SU-DHL-6 (cell line): Measurements from ENCODE around the gene TERF2IP.

Experiments
- H2AFZ ChIP-seq: fragments of 200-600 bp; sonication (generic); 2 replicates; pipeline ENCODE4 v1.6.1; 2014; ENCODE audit warnings: low read depth, mild to moderate bottlenecking, moderate library complexity, mixed read lengths, antibody characterized with exemption, low read length; ENCODE audit not compliant: severe bottlenecking
- H3F3A ChIP-seq: fragments of 200-600 bp; shearing (Covaris generic); 2 replicates; pipeline ENCODE4 v1.6.0; 2016; ENCODE audit warnings: antibody characterized with exemption, mild to moderate bottlenecking; ENCODE audit not compliant: insufficient read depth
- H3K27ac ChIP-seq: fragments of 200-600 bp; sonication (generic); 2 replicates; pipeline ENCODE4 v1.5.1; 2016; ENCODE audit warnings: low read depth, mild to moderate bottlenecking, low read length, moderate library complexity, mixed read lengths
- H3K27me3 ChIP-seq: fragments of 200-600 bp; sonication (generic), shearing (Covaris generic); 2 replicates; pipeline ENCODE4 v1.6.0; 2014; ENCODE audit warnings: mild to moderate bottlenecking, low read length
- H3K36me3 ChIP-seq: fragments of 200-600 bp; sonication (generic); 2 replicates; pipeline ENCODE4 v1.6.1; 2014; ENCODE audit warnings: mild to moderate bottlenecking, low read length, mixed read lengths
- H3K4me2 ChIP-seq: fragments of 300-600, 200-600 bp; shearing (Covaris generic), sonication (generic); 2 replicates; pipeline ENCODE4 v1.6.0; 2014; ENCODE audit warnings: low read length, low read depth, mild to moderate bottlenecking; ENCODE audit not compliant: poor library complexity, severe bottlenecking
- H3K4me3 ChIP-seq: fragments of 200-600 bp; sonication (generic); 2 replicates; pipeline ENCODE4 v1.5.1; 2014; ENCODE audit warnings: antibody characterized with exemption, low read length, mild to moderate bottlenecking, mixed read lengths; ENCODE audit not compliant: insufficient read depth, poor library complexity, severe bottlenecking
- H3K79me2 ChIP-seq: fragments of 200-600 bp; sonication (generic); 2 replicates; pipeline ENCODE4 v1.6.1; 2014; ENCODE audit warnings: mild to moderate bottlenecking, low read length, moderate library complexity; ENCODE audit not compliant: insufficient read depth
- H3K9ac ChIP-seq: fragments of 200-600 bp; sonication (generic); 2 replicates; pipeline ENCODE4 v1.7.0; 2014; ENCODE audit warnings: mild to moderate bottlenecking, low read length
- H3K9me2 ChIP-seq: fragments of 200-600 bp; sonication (generic); replicated peaks from 2 replicates; pipeline ENCODE4 v1.6.1; 2014; ENCODE audit warnings: low read length; ENCODE audit not compliant: insufficient read depth
- H3K9me3 ChIP-seq: fragments of 200-600 bp; sonication (generic); 2 replicates; pipeline ENCODE4 v1.6.1; 2014; ENCODE audit warnings: low read length, mixed read lengths; ENCODE audit not compliant: insufficient read depth
- H4K20me1 ChIP-seq: fragments of 200-600 bp; sonication (generic); 2 replicates; pipeline ENCODE4 v1.6.1; 2014; ENCODE audit warnings: low read depth, mild to moderate bottlenecking, antibody characterized with exemption, low read length, moderate library complexity, mixed read lengths
- EZH2phosphoT487 ChIP-seq: fragments of 200-600 bp; sonication (generic), shearing (Covaris generic); conservative IDR thresholded peaks from 2 replicates; pipeline ENCODE4 v1.6.1; 2018; ENCODE audit warnings: mild to moderate bottlenecking, antibody characterized with exemption, low read length, moderate library complexity, mixed read lengths
- TF ChIP-seq, protein P1 (sequence below): fragments of 200-600 bp; sonication (generic); IDR thresholded peaks from one replicate; pipeline ENCODE4 v1.5.1; 2017; ENCODE audit warnings: antibody characterized with exemption, mild to moderate bottlenecking, low read length, moderate library complexity; ENCODE audit not compliant: insufficient read depth, poor library complexity, severe bottlenecking

TERF2IP gene

DNA sequence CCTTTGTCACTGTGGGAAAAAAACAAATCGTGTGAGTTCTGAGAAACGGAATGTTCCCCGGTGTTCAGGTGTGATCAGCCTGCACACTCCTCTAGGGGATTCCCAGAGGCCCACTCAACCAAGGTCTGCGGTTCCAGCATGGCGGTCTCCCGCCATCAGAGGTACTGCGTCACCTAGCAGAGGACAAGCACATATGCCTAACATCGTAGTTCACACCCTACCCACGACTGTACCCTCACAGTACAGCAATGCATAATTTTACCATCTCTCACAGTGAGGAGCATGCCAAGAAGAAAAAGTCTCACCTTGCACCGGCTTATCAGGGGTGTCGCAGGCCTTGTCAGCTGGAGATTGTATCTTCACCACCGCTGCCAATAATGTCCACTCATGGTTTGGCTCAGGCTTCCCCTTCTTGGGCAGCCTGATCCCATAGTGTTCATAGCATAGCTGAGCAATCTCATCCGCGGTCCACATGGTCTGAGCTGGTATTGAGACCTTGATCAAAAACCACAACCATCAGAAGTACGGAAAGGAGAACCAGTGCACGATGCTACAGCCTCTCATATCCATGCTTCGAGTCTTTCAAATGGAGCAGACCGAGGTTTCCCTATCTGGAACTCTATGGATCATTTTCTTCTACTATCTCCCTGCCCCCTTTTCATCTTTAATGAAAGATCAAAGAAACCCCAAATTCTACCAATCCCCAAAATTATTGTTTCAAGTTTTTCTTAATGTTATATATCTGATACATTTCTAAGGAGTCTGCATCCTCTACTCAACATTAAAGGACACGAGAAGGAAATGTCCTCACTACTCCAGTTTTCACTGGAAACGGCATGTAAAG lies 27.0 kb upstream of the TERF2IP start:
- 0 out of 2 replicates have a peak, but pooled peaks cover 3% of the 10 kb centered on the region for H3K36me3 ChIP-seq
- no peak overlapping the region for H3K4me3 ChIP-seq
- no peaks in the 10 kb centered on the region for H3K9me3 ChIP-seq
- no peak overlapping the region for H3K27ac ChIP-seq
- H3F3A ChIP-seq = peaks cover 19% of the 10 kb centered on the region
- H2AFZ ChIP-seq = no peak overlapping the region
- H3K9ac ChIP-seq = no peak overlapping the region
- H4K20me1 ChIP-seq = no peaks in the 10 kb centered on the region
- TF ChIP-seq EZH2phosphoT487 = no peak
- TF ChIP-seq, protein P1, sequence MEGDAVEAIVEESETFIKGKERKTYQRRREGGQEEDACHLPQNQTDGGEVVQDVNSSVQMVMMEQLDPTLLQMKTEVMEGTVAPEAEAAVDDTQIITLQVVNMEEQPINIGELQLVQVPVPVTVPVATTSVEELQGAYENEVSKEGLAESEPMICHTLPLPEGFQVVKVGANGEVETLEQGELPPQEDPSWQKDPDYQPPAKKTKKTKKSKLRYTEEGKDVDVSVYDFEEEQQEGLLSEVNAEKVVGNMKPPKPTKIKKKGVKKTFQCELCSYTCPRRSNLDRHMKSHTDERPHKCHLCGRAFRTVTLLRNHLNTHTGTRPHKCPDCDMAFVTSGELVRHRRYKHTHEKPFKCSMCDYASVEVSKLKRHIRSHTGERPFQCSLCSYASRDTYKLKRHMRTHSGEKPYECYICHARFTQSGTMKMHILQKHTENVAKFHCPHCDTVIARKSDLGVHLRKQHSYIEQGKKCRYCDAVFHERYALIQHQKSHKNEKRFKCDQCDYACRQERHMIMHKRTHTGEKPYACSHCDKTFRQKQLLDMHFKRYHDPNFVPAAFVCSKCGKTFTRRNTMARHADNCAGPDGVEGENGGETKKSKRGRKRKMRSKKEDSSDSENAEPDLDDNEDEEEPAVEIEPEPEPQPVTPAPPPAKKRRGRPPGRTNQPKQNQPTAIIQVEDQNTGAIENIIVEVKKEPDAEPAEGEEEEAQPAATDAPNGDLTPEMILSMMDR = no peak
- no peaks in the 10 kb centered on the region for H3K9me2 ChIP-seq
- H3K27me3 ChIP-seq = no peaks in the 10 kb centered on the region
- H3K79me2 ChIP-seq = peaks cover 13% of the 10 kb centered on the region
- peak overlapping the region; percentile 93 for H3K4me2 ChIP-seq

DNA sequence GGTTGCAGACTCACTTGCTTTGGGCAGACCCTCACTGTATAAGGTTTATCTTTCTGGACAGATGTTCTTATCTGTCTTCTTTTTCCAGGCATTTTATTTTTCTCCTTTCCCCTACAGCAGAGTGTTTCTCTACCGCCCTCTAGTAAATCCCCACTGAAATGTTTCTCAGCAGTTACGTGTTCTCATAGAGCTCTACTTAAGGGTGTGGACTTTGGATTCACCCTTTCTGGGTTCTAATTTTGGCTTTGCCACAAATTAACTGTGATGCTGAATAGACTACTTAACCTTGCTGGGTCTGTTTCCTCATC lies 26.4 kb upstream of the TERF2IP start:
- Histone ChIP-seq H3K27me3 (no peaks in the 10 kb centered on the region), H3K9me3 (no peaks in the 10 kb centered on the region), H3K9me2 (no peaks in the 10 kb centered on the region), H3K4me3 (no peak overlapping the region), H3K36me3 (peaks cover 3% of the 10 kb centered on the region; the same call in 1 of the 2 replicates), H3K79me2 (peaks cover 13% of the 10 kb centered on the region), H3K4me2 (peak overlapping the region; percentile 93), H2AFZ (no peak overlapping the region), H3F3A (peaks cover 23% of the 10 kb centered on the region), H3K9ac (0 out of 2 replicates have a peak overlapping the region, but pooled peaks have one; percentile 80), H4K20me1 (no peaks in the 10 kb centered on the region), H3K27ac (no peak overlapping the region)
- TF ChIP-seq EZH2phosphoT487 = no peak
- TF ChIP-seq, protein P1 = peak; percentile 55

DNA sequence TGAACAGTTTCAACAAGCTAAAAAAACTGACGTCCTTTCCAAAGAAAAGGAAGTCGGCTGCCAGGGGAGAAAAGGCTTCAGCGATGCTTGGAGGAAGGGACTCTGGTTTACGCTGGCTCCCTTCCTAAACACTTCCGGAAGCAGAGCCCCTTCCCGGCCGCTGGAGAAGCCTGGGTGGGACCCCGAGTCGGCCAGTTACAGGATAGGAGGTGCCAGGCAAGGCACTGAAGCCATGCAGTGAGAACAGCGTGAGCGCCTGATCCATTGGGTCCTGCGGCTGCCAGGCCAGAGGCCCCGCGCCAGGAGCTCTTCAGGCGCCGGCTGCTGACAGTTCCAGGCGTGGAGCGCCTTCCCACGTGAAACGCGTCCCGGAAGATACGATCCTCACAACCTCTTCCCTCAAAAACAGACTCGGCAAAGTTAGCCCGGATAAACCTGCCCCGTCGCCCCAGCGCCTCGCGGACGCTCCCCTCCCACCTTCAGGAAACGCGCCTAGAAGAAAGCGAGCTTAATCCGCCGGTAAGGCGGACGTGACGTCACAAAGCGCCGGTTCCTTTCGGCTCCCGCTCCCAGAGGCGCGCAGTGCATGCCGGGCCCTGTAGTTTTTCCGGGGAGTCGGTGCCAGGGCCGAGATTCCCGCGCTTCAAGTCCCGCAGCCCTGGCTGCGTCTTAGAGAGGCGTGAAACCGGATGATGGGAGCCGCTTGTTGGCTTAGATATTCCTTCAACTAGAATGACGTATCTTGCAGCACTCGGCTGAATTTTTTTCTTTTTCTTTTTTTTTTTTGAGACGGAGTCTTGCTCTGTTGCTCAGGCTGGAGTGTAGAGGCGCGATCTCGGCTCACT lies 24.6 kb upstream of the TERF2IP start, which contains the start of gene ADAT1:
ADAT1 (minus strand) TSS at position 521 of the 845 bp plus-strand sequence. CDS start 2,482 bp downstream, outside the sequence.
- H3K9me2 ChIP-seq = no peaks in the 10 kb centered on the region
- H3K27me3 ChIP-seq = no peaks in the 10 kb centered on the region
- TF ChIP-seq, protein P1 = no peak
- TF ChIP-seq EZH2phosphoT487 = no peak
- peak within 1 kb of the TSS; percentile 65 for H3K27ac ChIP-seq
- peaks cover 5% of the 10 kb centered on the region for H3K36me3 ChIP-seq
- H2AFZ ChIP-seq = peak within 1 kb of the TSS; percentile 87
- H3K9ac ChIP-seq = peak within 1 kb of the TSS; percentile 80
- H3K9me3 ChIP-seq = no peaks in the 10 kb centered on the region
- no peaks in the 10 kb centered on the region for H4K20me1 ChIP-seq
- peaks cover 13% of the 10 kb centered on the region for H3K79me2 ChIP-seq
- peak within 1 kb of the TSS; percentile 93 for H3K4me2 ChIP-seq
- H3K4me3 ChIP-seq = peak within 1 kb of the TSS; percentile 62
- peaks cover 37% of the 10 kb centered on the region for H3F3A ChIP-seq
